HG03571 (cell line): ENCODE measurements around the gene ACADS.

Experiments used
- ATAC-seq: cut with Tn5 transposase; IDR thresholded peaks from one replicate; pipeline ENCODE4 v1.9.1; 2021; ENCODE audit not compliant: unreplicated experiment

ACADS gene, protein sequence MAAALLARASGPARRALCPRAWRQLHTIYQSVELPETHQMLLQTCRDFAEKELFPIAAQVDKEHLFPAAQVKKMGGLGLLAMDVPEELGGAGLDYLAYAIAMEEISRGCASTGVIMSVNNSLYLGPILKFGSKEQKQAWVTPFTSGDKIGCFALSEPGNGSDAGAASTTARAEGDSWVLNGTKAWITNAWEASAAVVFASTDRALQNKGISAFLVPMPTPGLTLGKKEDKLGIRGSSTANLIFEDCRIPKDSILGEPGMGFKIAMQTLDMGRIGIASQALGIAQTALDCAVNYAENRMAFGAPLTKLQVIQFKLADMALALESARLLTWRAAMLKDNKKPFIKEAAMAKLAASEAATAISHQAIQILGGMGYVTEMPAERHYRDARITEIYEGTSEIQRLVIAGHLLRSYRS

DNA sequence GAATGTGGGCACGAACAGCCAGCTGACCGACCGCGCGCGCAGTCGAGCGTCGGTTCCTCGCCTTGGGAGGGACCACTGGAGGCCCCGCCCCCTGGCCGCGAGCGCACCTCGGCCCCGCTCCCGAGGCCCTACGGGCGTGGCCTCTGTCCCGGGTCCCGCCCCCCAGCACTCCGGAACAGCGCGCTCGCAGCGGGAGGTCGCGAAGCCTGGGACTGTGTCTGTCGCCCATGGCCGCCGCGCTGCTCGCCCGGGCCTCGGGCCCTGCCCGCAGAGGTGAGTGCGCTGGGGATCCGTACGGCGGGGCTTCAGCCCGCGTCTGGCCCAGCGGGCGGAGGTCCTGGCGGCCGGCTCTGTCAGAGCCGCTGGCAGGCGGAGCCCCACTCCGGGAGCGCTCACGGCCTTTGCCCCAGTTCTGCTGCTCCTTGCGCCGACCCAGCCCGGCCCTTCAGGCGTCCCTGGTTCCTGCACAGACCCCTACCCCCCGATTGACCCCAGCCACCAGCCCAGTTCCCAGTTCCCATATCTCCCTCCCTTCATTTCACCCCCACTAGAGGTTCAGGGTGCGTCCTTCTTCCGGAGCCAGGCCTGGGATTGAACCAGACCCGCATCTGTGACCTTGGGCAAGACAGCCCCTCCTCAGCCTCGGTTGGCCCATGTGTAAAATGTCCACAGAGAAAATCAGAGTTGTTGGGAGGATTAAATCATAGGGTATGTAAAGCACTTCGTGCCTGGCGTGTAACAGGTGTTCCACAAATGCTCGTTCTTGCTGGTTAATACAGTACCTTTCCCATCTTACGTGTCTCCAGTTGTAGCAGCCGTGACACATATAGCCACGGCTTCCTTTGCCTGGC is at the start of gene ACADS:
TSS of gene ACADS (plus strand) at position 168 of the 851 bp plus-strand sequence. CDS start at position 228, 60 bp downstream.
- peak; percentile 97 for ATAC-seq

DNA sequence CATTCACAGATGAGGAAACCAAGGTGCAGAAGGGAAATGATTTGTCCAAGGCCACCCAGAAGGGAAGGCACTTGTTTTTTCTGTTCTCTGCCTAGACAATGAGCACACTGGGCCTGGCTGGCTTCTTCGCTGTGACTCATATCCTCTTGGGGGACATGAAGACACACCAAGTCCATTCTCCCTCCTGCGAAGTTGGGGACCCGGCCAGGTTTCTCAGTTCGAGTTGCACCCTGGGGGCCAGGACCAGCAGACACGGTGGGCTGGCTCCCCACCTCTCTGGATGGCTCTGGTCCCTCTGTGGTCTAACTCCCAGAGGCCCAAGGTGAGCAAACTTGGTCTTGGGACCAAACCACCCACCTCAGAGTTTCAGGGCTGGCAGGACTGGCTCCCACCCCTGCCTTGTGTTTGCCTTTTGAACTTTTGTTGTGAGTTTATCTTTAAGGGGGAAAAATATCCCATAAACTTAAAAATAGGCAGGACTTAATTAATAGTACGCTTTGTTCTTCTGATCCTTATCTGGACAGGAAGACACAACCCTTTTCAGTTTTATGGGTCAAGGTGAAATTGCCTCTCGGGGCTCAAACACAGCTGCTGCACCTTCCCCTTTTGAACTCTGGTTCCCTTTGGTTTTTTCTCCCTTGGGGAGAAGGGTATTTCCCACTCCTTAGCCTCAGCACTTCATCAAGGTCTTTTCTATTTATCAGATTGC is 47.7 kb upstream of the ACADS start:
- ATAC-seq, result peak; percentile 59

DNA sequence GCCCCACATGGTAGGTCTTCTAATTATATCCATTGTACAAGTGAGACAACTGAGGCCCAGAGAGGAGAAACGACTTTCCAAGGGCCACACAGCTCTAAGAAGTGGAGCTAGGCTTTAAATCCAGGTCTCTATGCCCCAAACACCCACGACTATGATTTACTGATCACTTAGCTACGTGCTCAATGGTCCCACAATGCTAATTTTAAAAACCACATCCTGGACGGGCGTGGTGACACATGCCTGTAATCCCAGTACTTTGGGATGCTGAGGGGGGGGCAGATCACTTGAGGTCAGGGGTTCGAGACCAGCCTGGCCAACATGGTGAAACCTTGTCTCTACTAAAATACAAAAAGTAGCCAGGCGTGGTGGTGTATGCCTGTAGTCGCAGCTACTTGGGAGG is 47.1 kb upstream of the ACADS start:
- no peak for ATAC-seq

DNA sequence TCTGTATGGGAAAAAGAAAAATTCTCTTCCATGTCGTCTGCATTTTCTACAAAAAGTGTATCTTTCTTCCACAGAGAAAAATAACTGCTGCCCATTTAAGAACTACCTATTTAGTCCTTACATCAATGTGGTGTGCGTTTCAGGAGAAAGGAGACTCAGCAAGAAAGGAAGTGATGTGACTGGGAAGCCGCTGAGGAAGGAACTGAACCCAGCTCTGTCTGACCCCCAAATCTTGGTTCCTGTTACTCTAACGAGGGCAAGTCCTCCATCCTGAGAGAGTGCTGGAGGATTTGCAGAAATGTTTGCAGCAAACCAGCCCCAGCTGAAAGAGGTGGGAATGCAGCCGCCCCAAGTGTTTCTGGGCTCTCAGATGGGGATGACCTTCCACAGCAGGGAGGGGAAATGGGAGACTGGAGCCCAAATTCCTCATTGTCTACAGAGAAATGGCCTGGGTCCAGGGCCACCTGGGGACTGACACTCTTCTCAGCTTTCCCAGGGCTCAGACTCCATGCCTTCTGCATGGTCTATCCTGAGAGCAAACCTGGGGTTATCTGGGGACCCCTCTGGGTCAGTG is 45.4 kb upstream of the ACADS start:
- ATAC-seq, result no peak

DNA sequence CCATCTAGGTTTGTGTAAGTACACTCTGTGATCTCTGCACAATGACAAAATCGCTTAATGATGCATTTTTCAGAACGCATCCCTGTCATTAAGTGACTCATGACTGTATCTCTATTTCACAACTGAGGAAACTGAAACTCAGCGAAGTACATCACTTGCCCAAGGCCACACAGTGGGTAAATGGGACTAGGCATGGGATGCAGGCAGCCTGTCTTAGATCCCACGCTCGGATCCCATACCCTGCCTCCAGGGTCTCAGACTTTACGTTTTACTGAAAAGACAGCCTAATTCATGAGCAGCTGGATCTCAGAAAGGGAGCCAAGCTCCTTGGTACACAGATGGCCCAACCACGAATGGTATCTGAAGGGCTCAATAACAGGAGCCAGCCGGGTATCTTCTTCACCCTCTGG is 41.1 kb upstream of the ACADS start:
- ATAC-seq, result no peak

- ATAC-seq, result no peak
Measured at GRCh38 chr12:120685522-120685921, 40.1 kb upstream of the ACADS start.

DNA sequence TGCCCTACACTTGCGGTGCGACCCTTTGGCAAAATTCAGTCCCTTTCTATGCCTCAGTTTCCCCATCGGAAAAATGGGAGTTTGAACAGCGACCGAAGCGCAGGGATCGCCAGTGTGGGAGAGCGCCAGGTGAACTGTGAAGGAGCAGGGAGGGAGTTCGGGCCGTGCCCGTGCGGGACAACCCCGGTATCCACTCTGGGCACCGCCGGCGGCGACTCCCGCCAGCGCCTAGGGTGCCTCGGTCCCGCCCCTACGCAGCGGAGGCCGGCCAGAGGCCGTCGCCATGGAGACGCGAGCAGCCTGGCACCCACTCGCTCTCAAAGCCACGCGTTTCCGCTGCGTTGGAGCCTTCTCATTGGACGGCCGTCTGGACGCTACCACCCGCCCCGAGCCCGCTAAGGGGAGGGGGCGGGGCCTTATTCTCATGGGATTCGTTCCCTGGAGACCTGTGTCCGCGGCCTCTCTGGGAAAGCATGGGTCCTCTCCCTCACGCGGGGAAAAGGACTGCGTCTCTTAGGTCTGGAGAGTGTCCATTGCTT is 39.4 kb upstream of the ACADS start:
- peak; percentile 62 for ATAC-seq

DNA sequence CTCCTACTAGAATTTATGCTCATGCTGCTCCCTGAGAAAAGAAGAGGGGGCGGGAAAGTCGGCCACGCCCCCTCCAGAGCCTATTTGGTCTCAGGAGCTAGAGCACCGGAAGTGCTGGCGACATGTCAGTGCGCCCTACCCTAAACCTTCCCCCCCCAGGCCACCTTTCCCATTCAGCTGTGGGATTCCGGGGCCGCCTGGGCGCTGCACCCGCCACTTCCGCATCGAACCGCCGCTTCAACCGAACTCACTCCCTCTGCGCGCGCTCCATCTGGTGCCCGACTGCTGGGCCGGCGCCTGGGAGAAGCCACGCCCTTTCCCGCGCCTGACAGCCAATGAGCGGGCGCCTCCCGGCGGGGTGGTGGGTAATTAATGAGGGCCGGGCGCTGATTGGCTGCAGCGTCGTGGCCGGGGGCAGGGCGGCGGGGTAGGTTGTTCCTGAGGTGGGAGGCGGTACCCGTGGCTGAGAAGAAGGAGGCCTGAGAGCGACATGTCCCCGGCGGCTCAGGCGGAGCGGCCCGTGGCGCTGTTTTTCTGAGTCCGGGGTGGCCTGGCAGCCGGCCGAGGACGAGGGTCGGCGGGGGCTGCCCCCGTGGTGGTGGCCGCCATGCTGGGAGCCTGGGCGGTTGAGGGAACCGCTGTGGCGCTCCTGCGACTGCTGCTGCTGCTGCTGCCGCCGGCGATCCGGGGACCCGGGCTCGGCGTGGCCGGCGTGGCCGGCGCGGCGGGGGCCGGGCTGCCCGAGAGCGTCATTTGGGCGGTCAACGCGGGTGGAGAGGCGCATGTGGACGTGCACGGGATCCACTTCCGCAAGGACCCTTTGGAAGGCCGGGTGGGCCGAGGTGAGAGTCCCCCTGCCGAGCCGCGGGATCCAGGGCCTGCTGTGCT is 38.7 kb upstream of the ACADS start, which contains the start of gene MLEC:
TSS of gene MLEC (plus strand) at position 460 of the 888 bp plus-strand sequence. CDS start at position 608, 148 bp downstream.
- peak; percentile 61 for ATAC-seq

DNA sequence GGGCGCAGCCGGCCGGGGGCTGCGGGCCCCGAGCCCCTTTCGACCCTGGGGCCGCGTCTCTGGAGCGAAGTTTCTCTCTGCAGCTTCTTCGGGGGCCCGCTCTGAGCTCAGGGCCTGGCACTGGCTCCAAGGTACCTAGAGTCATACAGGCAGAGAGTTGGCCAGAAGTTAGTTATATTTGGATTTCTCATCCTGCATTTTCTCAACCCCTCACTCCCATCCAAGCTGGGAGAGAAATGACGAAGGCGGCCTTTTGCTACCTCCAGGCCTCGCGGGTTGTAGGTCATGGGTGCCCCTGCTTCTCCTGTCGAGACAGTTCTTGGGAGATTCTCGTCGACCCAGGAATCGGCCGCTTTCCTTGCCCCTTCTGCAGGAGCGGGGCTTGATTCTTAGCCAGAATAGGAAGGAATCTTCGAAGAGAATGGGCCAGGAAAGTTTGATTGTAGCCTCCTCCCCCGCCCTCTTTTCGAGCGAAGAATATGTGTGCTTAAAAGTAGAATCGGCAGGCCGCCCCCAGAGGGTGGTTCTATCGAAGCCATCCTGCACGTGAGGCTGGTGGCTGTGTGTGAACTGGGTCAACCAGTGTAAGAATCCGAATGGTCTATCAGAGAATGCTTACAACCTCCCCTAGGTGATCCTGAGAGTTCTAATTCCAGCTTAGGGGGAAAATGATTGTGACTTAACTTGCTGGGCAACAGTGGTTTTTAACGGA is 37.9 kb upstream of the ACADS start:
- ATAC-seq, result no peak

- no peak for ATAC-seq
Measured at GRCh38 chr12:120688527-120689071, 37.0 kb upstream of the ACADS start.

DNA sequence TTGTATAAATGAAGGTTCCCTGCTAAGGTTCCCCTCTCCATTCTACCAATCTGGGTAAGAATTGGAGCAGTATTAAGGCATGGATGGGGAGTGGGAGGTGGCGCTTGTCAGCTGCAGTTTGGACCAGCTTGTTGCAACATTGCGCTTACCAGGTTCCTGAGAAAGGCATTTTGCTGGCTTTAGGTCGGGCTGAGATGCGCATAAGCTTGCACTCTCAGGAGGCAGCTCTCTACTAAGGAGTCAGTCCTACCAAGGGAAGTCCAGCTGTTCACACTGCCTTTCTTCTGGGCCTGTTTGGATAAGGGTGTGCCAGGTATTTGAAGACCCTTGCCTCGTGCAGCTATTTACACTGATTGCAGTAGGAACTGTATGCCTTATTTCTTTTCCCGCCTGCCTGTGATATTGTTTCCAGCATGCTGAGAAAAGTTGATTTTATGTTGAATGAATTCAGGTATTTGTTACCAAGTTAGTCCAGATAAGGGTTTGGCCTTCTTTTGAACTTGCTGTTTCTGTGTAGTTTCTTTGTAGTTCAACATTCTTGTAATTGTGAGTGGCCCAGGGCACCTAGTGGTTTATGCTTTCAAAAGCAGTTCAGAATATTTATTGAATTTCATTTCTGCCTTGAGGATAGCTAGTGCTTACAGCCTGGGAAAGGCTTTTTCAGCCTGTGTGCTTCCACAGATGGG is 36.1 kb upstream of the ACADS start:
- ATAC-seq, result no peak

- no peak for ATAC-seq
Measured at GRCh38 chr12:120690083-120690450, 35.6 kb upstream of the ACADS start.

DNA sequence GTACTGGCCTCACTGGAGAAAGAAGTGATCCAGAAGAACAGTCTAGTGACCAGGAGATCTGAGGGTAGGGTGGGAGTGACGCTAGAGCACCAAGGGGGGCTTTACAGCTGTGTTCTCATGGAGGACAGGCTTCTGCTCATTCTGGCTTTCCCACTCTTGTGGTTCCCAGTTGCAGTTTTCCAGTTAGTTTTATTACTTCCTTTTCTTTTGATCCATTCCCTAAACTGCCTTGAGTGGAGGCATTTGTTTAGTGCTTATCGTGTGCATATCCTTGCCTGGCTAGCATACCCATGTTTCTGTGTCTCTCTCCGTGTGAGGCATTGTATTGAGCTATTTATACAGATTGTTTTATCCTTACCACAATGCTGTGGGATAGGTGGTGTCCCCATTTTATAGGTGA is 34.6 kb upstream of the ACADS start:
- no peak for ATAC-seq

- no peak for ATAC-seq
Measured at GRCh38 chr12:120692524-120693033, 33.0 kb upstream of the ACADS start.

GRCh38 chr12:120693848-120694247 is 31.8 kb upstream of the ACADS start:
- no peak for ATAC-seq

- no peak for ATAC-seq
Measured at GRCh38 chr12:120696626-120697025, 29.0 kb upstream of the ACADS start.

DNA sequence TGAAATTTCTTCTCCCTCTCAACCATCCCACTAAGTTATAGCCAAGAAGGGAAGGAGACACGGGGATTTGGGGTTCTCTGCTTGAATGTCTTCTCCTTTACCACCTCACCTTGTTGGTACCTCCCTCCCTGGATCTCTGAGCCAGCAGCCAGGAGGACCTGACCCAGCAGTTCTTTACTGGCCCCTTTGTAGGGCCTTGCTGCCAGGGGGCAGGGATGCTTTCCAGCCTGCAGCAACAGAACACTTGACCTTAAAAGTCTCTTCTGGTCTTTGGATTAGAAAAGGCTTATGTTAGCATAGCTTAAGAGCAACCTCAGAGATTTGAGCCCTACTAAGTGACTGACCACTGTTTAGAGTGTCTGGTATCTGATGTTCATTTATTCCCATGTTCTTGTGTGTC is 28.3 kb upstream of the ACADS start:
- no peak for ATAC-seq

GRCh38 chr12:120698665-120699064 is 27.0 kb upstream of the ACADS start:
- no peak for ATAC-seq
